GM19240 (cell line): ENCODE data around the gene USP31.

Source experiments
- DNase-seq: peaks from one replicate; pipeline ENCODE4 v3.0.0; 2011; ENCODE audit warnings: low spot score; ENCODE audit not compliant: insufficient read length

USP31 gene

GRCh38 chr16:23064639-23065038, 84.6 kb downstream of the USP31 start:
- no peak for DNase-seq

GRCh38 chr16:23062524-23062923, 86.7 kb downstream of the USP31 start:
- no peak for DNase-seq

GRCh38 chr16:23061669-23062068, 87.6 kb downstream of the USP31 start:
- DNase-seq, result no peak

GRCh38 chr16:23060458-23061320, 88.6 kb downstream of the USP31 start:
- DNase-seq, result peak; percentile 27

GRCh38 chr16:23059433-23059832, 89.8 kb downstream of the USP31 start:
- no peak for DNase-seq

GRCh38 chr16:23058576-23058975, 90.7 kb downstream of the USP31 start:
- no peak for DNase-seq

GRCh38 chr16:23057013-23057596, 92.1 kb downstream of the USP31 start:
- no peak for DNase-seq

GRCh38 chr16:23055481-23055880, 93.8 kb downstream of the USP31 start:
- DNase-seq, result no peak

GRCh38 chr16:23052908-23053580, 96.2 kb downstream of the USP31 start:
- DNase-seq, result no peak

- no peak for DNase-seq
Measured at GRCh38 chr16:23052221-23052620, 97.0 kb downstream of the USP31 start.

- DNase-seq, result no peak
Measured at GRCh38 chr16:23051587-23051986, 97.7 kb downstream of the USP31 start.

- DNase-seq, result no peak
Measured at GRCh38 chr16:23048164-23048563, 101.1 kb downstream of the USP31 start.

- no peak for DNase-seq
Measured at GRCh38 chr16:23045025-23045424, 104.2 kb downstream of the USP31 start.

- DNase-seq, result no peak
Measured at GRCh38 chr16:23040246-23040645, 109.0 kb downstream of the USP31 start.

- DNase-seq, result no peak
Measured at GRCh38 chr16:23039118-23039517, 110.1 kb downstream of the USP31 start.

- no peak for DNase-seq
Measured at GRCh38 chr16:23035240-23035639, 114.0 kb downstream of the USP31 start.

GRCh38 chr16:23031508-23032098, 117.6 kb downstream of the USP31 start:
- DNase-seq, result no peak

- DNase-seq, result no peak
Measured at GRCh38 chr16:23029733-23030420, 119.4 kb downstream of the USP31 start.

GRCh38 chr16:23027386-23027785, 121.9 kb downstream of the USP31 start:
- DNase-seq, result no peak

- no peak for DNase-seq
Measured at GRCh38 chr16:23026784-23027362, 122.4 kb downstream of the USP31 start.

GRCh38 chr16:23025692-23026307, 123.5 kb downstream of the USP31 start:
- no peak for DNase-seq
